Naive thymus-derived CD4-positive, alpha-beta T cell (primary cell): ENCODE measurements around the gene COL27A1. TPM values are rescaled to one million over a fixed set of nuclear protein-coding genes. Genes with fewer than 3 reads are reported as not detected.

Experiments
- ATAC-seq: fragments of 150-1000 bp; cut with Tn5 transposase; 2 replicates; pipeline ENCODE4 v1.10.0; 2021; ENCODE audit warnings: mild to moderate bottlenecking, moderate library complexity
- CTCF ChIA-PET: fragments of 350-600 bp; sonication (Branson Sonifier 250); formaldehyde crosslinking; loops from one replicate; lab custom pipeline; 2021; ENCODE audit warnings: antibody characterized with exemption; lab: Charles Lee
- POLR2A ChIA-PET: fragments of 350-600 bp; sonication (Branson Sonifier 250); formaldehyde crosslinking; loops from one replicate; lab custom pipeline; 2021; ENCODE audit warnings: antibody characterized with exemption, inconsistent platforms; lab: Charles Lee
- DNase-seq, 9 donors: peaks; one replicate each; pipeline versions ENCODE4 v3.0.0 to v3.0.0-alpha.2; 2020 to 2022; ENCODE audit warnings: mixed read lengths in 1 of 9
- H3K27ac ChIP-seq: one replicate; pipeline ENCODE4 v1.7.0; 2013; ENCODE audit warnings: mild to moderate bottlenecking, low read depth, low read length, moderate library complexity
- H3K27me3 ChIP-seq, 2 donors: one replicate each; pipeline ENCODE4 v1.7.0; 2013; ENCODE audit warnings: low read length in 2 of 2, mild to moderate bottlenecking in 2 of 2, moderate library complexity in 2 of 2; ENCODE audit not compliant: control insufficient read depth in 2 of 2, insufficient read depth in 2 of 2
- H3K36me3 ChIP-seq, 3 experiments: 1 replicate in 2 of 3; 2 replicates in 1 of 3; pipeline ENCODE4 v1.7.0; 2013; ENCODE audit warnings: low read length in 3 of 3, mild to moderate bottlenecking in 3 of 3, moderate library complexity in 1 of 3; ENCODE audit not compliant: insufficient read depth in 3 of 3, control insufficient read depth in 2 of 3
- H3K4me1 ChIP-seq, 2 donors: one replicate each; pipeline ENCODE4 v1.7.0; 2013; ENCODE audit warnings: low read length in 2 of 2, mild to moderate bottlenecking in 2 of 2, moderate library complexity in 1 of 2; ENCODE audit not compliant: control insufficient read depth in 2 of 2, insufficient read depth in 2 of 2
- H3K4me3 ChIP-seq: 2 replicates; pipeline ENCODE4 v1.7.0; 2013; ENCODE audit warnings: mild to moderate bottlenecking, low read length
- H3K9me3 ChIP-seq, 3 experiments: 1 replicate in 2 of 3; 2 replicates in 1 of 3; pipeline ENCODE4 v1.7.0; 2013; ENCODE audit warnings: low read length in 3 of 3; ENCODE audit not compliant: control insufficient read depth in 2 of 3
- H3K27ac Mint-ChIP-seq, 9 donors: one replicate each; pipeline ENCODE4 v1.8.0; 2020 to 2022; ENCODE audit warnings: mixed read lengths in 9 of 9, mild to moderate bottlenecking in 8 of 9, moderate library complexity in 5 of 9, inconsistent platforms in 2 of 9
- H3K27me3 Mint-ChIP-seq, 5 donors: one replicate each; pipeline ENCODE4 v1.8.0; 2021 to 2022; ENCODE audit warnings: mixed read lengths in 5 of 5, mild to moderate bottlenecking in 1 of 5
- H3K36me3 Mint-ChIP-seq, 5 donors: one replicate each; pipeline ENCODE4 v1.8.0; 2020 to 2022; ENCODE audit warnings: mixed read lengths in 5 of 5, mild to moderate bottlenecking in 3 of 5, inconsistent platforms in 1 of 5
- H3K4me1 Mint-ChIP-seq, 7 donors: one replicate each; pipeline ENCODE4 v1.8.0; 2020 to 2022; ENCODE audit warnings: mixed read lengths in 7 of 7, mild to moderate bottlenecking in 3 of 7, inconsistent platforms in 1 of 7
- H3K4me3 Mint-ChIP-seq, 10 donors: one replicate each; pipeline ENCODE4 v1.8.0; 2020 to 2022; ENCODE audit warnings: mild to moderate bottlenecking in 10 of 10, mixed read lengths in 10 of 10, moderate library complexity in 6 of 10, inconsistent platforms in 2 of 10
- H3K9me3 Mint-ChIP-seq, 11 donors: one replicate each; pipeline ENCODE4 v1.8.0; 2020 to 2022; ENCODE audit warnings: mixed read lengths in 11 of 11, mild to moderate bottlenecking in 4 of 11, inconsistent platforms in 1 of 11, moderate library complexity in 1 of 11
- intact Hi-C, 2 donors: fragments of 100-400 bp; cut with micrococcal nuclease; formaldehyde crosslinking; loops; one replicate each; pipeline ENCODE4 v1.15.1; 2023
- polyA plus RNA-seq, 2 donors: library from polyadenylated mRNA; unstranded; fragments of 300-500 nt; fragmentation: Illumina TruSeq; gene quantifications; one replicate each; pipeline ENCODE4 v1.2.3, GENCODE V29; 2021
- total RNA-seq, 6 experiments: library from RNA in 5 of 6; stranded (reverse) in 5 of 6; gene quantifications; 1 replicate in 5 of 6; 2 replicates in 1 of 6; pipeline ENCODE4 v1.2.3 and lab custom pipeline; 2021 to 2026

COL27A1 gene
- total and polyA plus RNA-seq, 7 experiments from 2014 or later, result 1.2 to 2.4 (median 1.9) TPM; not detected in 2

DNA sequence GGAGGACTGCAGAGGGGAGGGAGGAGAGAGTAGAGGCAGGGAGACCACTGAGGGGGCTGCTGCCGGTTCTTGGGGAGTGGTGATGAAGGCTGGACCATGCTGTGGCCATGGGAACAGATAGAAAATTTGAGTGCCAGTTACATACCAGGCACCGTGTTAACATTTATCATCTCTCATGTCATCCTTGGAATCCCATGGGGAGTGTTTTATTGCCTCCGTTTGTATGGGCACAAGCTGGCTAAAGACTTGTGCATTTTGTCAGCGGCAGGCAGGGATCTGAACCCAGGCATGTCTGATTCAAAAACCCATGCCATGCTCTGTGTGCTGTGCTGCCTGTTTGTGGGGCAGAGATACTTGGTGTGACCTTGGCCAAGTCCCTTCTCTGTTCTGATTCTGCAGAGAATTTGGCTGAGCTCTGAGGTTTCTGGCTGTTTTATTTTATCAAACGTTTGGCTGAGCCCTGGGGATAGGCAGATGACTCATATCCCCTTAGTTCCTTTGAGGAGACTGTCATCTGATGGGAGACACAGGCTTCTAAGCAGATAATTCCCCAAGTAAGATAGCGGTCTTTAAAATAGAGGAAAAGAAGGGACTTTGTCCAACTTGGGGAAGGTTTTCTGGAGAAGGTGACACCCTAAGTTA is 22.2 kb downstream of the COL27A1 start:
- no peak overlapping the region for H3K4me3 ChIP-seq
- POLR2A ChIA-PET, result interaction anchor here (0.6 kb wide), 1 partner anchor 657 kb away, joined by 3 read pairs; no protein-coding TSS in a partner anchor
- Mint-ChIP-seq H3K27ac (no peak overlapping the region), H3K27me3 (peaks cover 0 to 7% (median 0%) of the 10 kb centered on the region in 5 donors), H3K4me1 (no peaks in the 10 kb centered on the region), H3K4me3 (no peak overlapping the region), H3K36me3 (no peaks in the 10 kb centered on the region), H3K9me3 (no peaks in the 10 kb centered on the region)
- no peaks in the 10 kb centered on the region for H3K4me1 ChIP-seq
- H3K27ac ChIP-seq, result no peak overlapping the region
- H3K9me3 ChIP-seq, result no peaks in the 10 kb centered on the region
- ATAC-seq, result no peak
- H3K27me3 ChIP-seq, result no peaks in the 10 kb centered on the region
- no peaks in the 10 kb centered on the region for H3K36me3 ChIP-seq
- no peak for DNase-seq
- intact Hi-C loops, result no loop called here
- CTCF ChIA-PET, result no interaction called here

DNA sequence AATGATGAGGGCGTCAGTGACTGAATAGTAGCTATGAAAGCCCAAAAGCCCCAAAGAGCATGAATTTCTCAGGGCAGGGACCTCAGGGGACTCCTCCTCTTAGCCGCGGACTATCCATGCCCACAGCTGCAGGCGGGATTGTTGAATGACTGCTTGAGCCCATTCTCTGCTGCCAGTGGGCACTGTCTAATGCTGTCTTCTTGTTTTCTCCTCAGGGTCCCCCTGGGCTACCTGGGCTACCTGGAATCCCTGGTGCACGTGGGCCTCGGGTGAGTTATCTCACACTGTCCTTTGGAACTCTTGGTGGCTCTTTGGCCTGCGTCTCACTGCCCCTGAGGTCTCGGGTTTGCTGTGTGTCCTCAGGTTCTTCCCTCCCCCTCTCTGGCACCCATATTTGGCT is 22.7 kb downstream of the COL27A1 start:
- Histone ChIP-seq H3K27me3 (no peaks in the 10 kb centered on the region), H3K36me3 (no peaks in the 10 kb centered on the region), H3K4me3 (no peak overlapping the region), H3K4me1 (no peaks in the 10 kb centered on the region), H3K27ac (no peak overlapping the region), H3K9me3 (no peaks in the 10 kb centered on the region)
- no peak for DNase-seq
- no peak overlapping the region for H3K27ac Mint-ChIP-seq
- H3K4me3 Mint-ChIP-seq, result no peak overlapping the region
- ChIA-PET POLR2A (interaction anchor here (0.6 kb wide), 1 partner anchor 656 kb away, joined by 3 read pairs; no protein-coding TSS in a partner anchor), CTCF (no interaction called here)
- no peak for ATAC-seq
- H3K9me3 Mint-ChIP-seq, result no peaks in the 10 kb centered on the region
- peaks cover 0 to 7% (median 0%) of the 10 kb centered on the region in 5 donors for H3K27me3 Mint-ChIP-seq
- no peaks in the 10 kb centered on the region for H3K36me3 Mint-ChIP-seq
- intact Hi-C loops, result no loop called here
- H3K4me1 Mint-ChIP-seq, result no peaks in the 10 kb centered on the region

DNA sequence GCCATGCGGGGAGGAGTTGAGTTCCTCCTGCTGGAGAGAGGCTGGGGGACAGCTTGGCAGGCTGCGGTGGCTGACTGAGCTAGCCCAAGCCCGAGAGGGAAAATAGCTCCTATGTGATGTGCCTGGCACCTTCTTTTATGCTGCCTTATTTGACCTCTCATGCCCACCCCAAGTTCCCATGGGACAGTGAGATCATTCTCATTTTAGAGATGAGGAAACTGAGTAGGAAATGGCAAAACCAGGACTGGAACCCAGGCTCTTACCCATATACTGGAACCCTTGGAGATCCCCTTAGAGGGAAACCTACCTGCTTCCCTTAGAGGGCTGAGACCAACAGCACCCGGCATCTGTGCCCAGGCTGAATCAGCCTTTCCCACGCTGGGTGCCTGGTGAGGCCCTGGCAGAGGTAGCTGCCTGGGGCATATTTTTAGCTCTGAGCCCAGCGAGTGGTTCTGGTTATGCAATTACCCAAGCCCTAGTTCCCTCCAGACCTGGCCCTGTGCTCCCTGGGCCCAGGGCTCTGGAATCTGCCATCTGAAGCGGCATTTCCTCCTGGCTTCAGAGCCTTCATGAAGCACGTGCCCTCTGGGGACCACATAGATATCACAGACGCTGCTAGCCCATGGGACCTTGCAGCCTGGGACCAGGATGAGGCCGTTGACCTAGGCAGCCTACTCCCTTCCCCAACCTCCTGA is 23.6 kb downstream of the COL27A1 start:
- Mint-ChIP-seq H3K4me3 (no peak overlapping the region), H3K27ac (no peak overlapping the region), H3K36me3 (no peaks in the 10 kb centered on the region), H3K27me3 (peaks cover 0 to 7% (median 0%) of the 10 kb centered on the region in 5 donors), H3K9me3 (no peaks in the 10 kb centered on the region), H3K4me1 (no peaks in the 10 kb centered on the region)
- ChIA-PET CTCF (no interaction called here), POLR2A (no interaction called here)
- no peak for DNase-seq
- no peaks in the 10 kb centered on the region for H3K36me3 ChIP-seq
- H3K27ac ChIP-seq, result no peak overlapping the region
- intact Hi-C loops, result no loop called here
- H3K9me3 ChIP-seq, result no peaks in the 10 kb centered on the region
- no peak for ATAC-seq
- H3K27me3 ChIP-seq, result no peaks in the 10 kb centered on the region
- no peaks in the 10 kb centered on the region for H3K4me1 ChIP-seq
- H3K4me3 ChIP-seq, result no peak overlapping the region

DNA sequence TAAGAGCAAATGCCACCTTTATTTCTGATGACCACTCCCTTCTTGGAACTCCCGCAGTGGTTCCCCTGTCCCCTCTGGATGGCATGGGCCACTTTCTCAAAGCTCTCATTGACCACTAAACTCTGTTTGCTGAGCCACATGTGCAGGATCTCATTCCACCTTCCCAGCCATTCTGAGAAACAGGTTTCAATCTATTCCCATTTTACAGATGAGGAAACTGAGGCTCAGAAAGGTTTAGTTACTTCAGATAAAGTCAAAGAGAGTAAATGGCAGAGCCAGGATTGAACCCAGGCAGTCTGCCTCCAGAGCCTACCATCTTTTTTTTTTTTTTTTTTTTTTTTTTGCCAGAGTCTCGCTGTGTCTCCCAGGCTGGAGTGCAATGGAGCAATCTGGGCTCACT is 24.2 kb downstream of the COL27A1 start:
- POLR2A ChIA-PET, result no interaction called here
- no peaks in the 10 kb centered on the region for H3K36me3 ChIP-seq
- Mint-ChIP-seq H3K36me3 (no peaks in the 10 kb centered on the region), H3K27me3 (peaks cover 0 to 7% (median 0%) of the 10 kb centered on the region in 5 donors), H3K9me3 (no peaks in the 10 kb centered on the region), H3K4me1 (no peaks in the 10 kb centered on the region), H3K4me3 (no peak overlapping the region), H3K27ac (no peak overlapping the region)
- no peaks in the 10 kb centered on the region for H3K9me3 ChIP-seq
- H3K4me3 ChIP-seq, result no peak overlapping the region
- intact Hi-C loops, result no loop called here
- no peak overlapping the region for H3K27ac ChIP-seq
- CTCF ChIA-PET, result no interaction called here
- DNase-seq, result no peak
- no peak for ATAC-seq
- no peaks in the 10 kb centered on the region for H3K27me3 ChIP-seq
- no peaks in the 10 kb centered on the region for H3K4me1 ChIP-seq

DNA sequence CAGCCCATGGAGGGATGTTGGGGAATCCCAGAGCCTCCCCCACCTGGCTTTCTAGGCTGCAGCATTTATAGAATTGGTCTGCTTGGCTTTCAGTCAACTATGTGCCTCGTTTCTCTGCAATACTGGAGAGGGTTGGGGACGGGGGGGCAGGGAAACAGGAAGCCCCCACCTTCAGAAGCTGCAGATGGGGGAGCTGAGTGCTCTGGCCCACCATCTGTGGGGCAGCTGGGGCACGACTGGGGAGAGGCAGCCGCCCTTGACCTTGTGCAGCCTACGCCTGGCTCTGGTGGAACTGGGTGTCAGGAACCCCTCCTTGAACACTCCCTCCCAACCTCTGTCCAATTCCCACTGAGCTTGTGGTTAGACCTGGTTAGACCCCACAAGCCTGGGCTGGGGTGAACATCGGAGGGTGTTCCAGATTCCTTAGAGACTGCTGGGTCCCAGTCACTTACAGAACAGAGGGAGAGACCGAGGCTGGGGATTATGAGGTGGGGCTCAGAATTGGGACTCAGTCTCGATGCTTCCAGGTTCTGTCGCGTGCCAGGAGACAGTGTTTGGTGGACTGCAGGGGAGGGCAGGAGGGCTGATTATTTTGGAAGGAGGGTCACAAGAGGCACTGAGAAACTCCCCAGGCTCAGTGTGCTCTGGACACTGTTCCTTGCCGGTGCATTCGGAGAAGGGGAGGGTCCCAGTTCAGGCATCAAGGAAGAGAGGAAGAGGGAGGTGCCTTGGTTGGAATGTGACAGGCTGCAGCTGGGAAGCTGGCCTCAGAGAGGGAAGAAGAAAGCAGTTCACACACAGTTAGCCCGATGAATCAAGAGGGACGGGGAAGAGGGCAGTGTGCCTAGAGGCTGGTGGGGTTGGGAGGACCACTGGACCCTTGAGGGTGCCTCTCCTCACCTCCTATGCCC is 25.6 kb downstream of the COL27A1 start:
- Histone ChIP-seq H3K4me1 (no peaks in the 10 kb centered on the region), H3K36me3 (no peaks in the 10 kb centered on the region), H3K9me3 (no peaks in the 10 kb centered on the region), H3K27ac (no peak overlapping the region), H3K27me3 (no peaks in the 10 kb centered on the region), H3K4me3 (no peak overlapping the region)
- Mint-ChIP-seq H3K36me3 (no peaks in the 10 kb centered on the region), H3K27me3 (peaks cover 0 to 7% (median 0%) of the 10 kb centered on the region in 5 donors), H3K4me3 (no peak overlapping the region), H3K27ac (peak overlapping the region in 1 of 9 donors; percentile 47), H3K9me3 (no peaks in the 10 kb centered on the region), H3K4me1 (no peaks in the 10 kb centered on the region)
- DNase-seq (no peak), ATAC-seq (no peak)
- ChIA-PET CTCF (no interaction called here), POLR2A (no interaction called here)
- intact Hi-C loops, result no loop called here

DNA sequence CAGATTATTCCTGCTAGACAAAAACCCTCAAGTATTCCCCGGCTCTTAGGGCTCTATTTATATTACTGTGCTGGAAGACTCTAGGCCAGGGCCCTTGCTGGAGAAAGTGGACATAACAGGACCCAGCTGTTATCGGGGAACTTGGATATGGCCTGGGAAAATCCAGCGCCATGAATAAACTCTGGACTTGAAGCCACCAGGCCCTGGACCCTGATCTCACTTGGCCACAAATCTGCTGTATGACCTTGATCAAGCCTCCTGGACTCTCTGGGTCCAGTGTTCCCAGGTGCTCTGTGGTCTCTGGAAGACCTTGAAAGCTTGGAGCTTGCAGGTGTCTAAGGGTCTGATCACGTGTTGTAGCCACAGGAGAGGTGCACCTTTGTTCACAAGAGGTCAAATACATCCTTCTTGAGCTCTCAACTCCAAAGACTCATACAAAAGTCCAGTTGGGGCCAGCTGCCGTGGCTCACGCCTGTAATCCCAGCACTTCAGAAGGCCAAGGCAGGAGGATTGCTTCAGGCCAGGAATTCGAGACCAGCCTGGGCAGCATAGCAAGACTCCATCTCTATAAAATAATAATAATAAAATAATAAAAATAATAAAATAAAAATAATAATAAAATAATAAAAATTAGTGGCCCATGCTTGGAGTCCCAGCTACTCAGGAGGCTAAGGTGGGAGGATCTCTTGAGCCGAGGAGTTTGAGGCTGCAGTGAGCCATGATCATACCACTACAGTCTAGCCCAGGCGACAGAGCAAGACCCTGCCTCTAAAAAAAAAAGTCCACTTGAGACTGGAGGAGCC is 26.5 kb downstream of the COL27A1 start:
- no peak for DNase-seq
- Mint-ChIP-seq H3K4me3 (no peak overlapping the region), H3K36me3 (no peaks in the 10 kb centered on the region), H3K9me3 (no peaks in the 10 kb centered on the region), H3K4me1 (no peaks in the 10 kb centered on the region), H3K27ac (no peak overlapping the region), H3K27me3 (peaks cover 0 to 7% (median 0%) of the 10 kb centered on the region in 5 donors)
- H3K9me3 ChIP-seq, result no peaks in the 10 kb centered on the region
- intact Hi-C loops, result no loop called here
- no peaks in the 10 kb centered on the region for H3K27me3 ChIP-seq
- ChIA-PET POLR2A (no interaction called here), CTCF (no interaction called here)
- no peak overlapping the region for H3K27ac ChIP-seq
- no peak for ATAC-seq
- no peak overlapping the region for H3K4me3 ChIP-seq
- H3K4me1 ChIP-seq, result no peaks in the 10 kb centered on the region
- H3K36me3 ChIP-seq, result no peaks in the 10 kb centered on the region
